Activated T-cell treated with anti-CD3 and anti-CD28 coated beads for 48 hours (primary cell): ENCODE measurements around the gene ACP1.
"Not testable (repeated sequence)": the region's sequence is repeated elsewhere in the genome, so short reads cannot be mapped to it uniquely, and the experiment has no call there.

ENCODE experiments used
- DNase-seq: peaks from one replicate; pipeline ENCODE4 v3.0.0-alpha.2; 2020; ENCODE audit warnings: low read depth

The ACP1 gene

GRCh38 chr2:310994-311393 lies 46.2 kb downstream of the ACP1 start:
- DNase-seq: no peak

DNA sequence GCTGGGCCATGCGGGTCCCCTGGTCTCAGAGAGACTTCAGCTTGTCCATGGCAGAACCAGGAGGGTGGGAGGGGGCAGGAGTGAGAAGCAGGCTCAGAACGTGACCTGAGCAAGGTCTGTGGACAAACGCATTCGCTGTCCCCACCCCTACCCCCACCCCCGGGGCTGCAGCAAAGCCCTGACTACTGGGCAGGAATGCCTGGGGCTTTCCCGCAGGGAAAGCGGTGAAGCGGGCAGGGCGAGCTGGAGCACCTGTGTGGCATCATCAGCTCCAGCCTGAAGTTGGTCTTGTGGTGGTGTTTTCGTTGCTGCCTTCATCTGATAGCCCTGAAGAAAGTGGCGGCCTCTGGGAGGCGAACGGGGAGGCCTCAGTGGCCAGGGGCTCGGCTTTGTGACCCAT lies 49.2 kb downstream of the ACP1 start:
- DNase-seq: no peak

DNA sequence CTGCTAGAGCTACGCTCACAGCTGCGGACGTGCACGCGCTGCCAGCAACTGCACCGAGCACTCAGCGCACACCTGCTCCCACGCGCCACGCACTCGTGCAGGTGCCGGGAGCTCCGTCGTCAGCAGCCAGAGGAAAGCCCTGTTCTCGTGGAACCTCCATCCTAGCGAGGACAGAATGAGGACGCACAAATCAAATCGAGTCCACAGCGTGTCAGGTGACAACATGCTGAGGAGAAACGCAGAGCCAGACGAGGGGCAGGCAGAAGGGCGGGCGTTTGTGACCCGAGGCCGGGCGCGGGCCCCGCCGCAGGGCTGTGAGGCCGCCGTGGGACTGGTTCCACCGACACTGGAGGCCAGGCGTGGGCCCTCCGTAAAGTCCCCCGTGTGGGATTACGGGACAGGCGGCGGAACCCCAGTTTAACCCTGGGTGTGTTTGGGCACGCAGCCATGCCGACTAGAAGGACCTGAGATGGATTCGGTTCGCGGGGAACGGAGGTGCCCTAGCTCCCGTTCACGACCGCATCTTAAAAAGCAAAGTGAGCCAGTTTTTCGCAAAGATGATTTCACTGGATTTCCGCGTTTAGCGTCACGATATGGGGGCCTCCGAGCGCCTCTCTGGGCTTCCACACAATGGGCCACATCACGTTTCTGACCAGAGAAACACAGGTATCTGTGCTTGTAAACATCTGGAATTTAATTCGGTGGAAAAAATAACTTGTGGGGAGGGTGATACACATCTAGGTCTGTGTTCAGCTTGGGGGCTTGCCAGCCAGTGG lies 50.0 kb downstream of the ACP1 start:
- no peak for DNase-seq

GRCh38 chr2:315925-316324 lies 51.2 kb downstream of the ACP1 start:
- DNase-seq: not testable (repeated sequence)

GRCh38 chr2:316381-316780 lies 51.6 kb downstream of the ACP1 start:
- no peak for DNase-seq

GRCh38 chr2:317501-318424 lies 53.0 kb downstream of the ACP1 start:
- DNase-seq: peak; percentile 18

DNA sequence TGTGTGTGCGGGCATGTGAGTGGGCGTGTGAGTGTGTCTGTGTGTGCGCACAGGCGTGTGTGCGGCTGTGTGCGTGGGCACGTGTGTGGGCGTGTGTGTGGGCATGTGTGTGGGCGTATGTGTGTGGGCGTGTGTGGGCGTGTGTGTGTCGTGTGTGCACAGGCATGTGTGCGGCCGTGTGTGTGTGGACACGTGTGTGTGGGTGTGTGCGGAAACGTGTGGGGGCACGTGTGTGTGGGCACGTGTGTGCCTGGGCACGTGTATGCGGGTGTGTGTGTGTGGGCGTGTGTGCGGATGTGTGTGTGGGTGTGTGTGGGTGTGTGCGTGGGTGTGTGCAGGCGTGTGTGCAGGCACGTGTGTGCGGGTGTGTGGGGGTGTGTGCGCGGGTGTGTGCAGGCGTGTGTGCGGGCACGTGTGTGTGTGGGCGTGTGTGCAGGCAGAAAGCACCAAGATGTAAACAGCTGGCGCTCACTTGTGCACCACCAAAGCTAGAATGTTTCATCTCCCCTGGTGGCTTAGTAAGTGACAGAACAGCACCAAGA lies 54.4 kb downstream of the ACP1 start:
- DNase-seq: no peak

DNA sequence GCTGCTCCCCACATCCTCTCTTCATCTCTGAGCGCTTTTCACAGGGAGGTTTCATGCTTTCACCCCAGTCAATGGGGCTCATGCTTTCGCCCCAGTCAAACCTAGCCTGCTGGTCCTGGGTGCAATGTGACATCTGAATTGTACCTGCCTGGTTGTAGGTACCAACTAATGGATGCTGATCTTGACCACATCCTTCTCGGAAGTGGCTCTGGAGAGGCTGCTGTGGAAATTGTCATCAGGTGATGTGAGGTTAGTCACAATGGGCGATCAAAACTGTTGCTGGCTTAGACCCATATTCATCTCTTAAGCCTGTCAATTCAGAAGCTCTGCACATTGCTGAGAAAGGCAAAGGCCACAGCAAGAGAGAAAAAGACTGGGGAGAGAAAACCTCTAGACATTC lies 55.8 kb downstream of the ACP1 start:
- DNase-seq: no peak

DNA sequence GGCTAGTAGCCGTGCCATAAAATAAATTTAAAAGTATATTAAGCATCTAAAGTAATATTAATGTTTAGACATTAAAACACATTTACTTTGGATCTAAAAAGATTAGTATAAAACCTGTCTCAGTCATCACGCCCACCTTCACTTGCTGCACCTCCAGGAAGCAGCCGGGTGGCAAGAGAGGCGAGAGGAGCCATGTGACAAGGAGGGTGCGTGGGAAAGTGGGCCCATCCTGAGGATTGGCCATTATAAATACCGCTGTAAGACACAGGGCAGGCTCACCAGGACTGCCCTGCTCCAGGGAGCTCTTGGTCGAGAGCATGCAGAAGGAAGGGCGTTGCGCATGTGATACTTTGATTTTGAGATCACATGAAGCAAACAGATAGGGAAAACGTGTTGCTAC lies 57.6 kb downstream of the ACP1 start:
- no peak for DNase-seq

- no peak for DNase-seq
Measured at GRCh38 chr2:323035-323434, 58.3 kb downstream of the ACP1 start.
